Lower leg skin (tissue), 3 donors: ENCODE data around the gene NR3C2.

Experiments used
- CTCF ChIP-seq, 3 donors: fragments of 450-650 bp; IDR thresholded peaks; one replicate each; pipeline ENCODE4 v1.5.1; 2016; ENCODE audit warnings: antibody characterized with exemption in 3 of 3, mild to moderate bottlenecking in 3 of 3, moderate library complexity in 2 of 3
- POLR2A ChIP-seq, 2 donors: fragments of 450-650 bp; IDR thresholded peaks; one replicate each; pipeline ENCODE4 v1.6.1; 2016 to 2017; ENCODE audit warnings: antibody characterized with exemption in 2 of 2, mild to moderate bottlenecking in 1 of 2, moderate library complexity in 1 of 2

GRCh38 chr4:148126825-148127224, 315.4 kb downstream of the NR3C2 start:
- TF ChIP-seq POLR2A (IDR thresholded peaks at IDR 0.05) (no peak), CTCF (IDR thresholded peaks at IDR 0.05) (no peak)
